Natural killer cell treated with Interleukin-12 subunit alpha and Interleukin-12 subunit beta and Interleukin-15 and Interleukin-18, amount 100 ng/mL, for 72 hours (primary cell): ENCODE measurements around the gene XXYLT1. TPM values are rescaled to one million over a fixed set of nuclear protein-coding genes. Genes with fewer than 3 reads are reported as not detected.
"Not testable (repeated sequence)": the region's sequence is repeated elsewhere in the genome, so short reads cannot be mapped to it uniquely, and the experiment has no call there.

Source experiments
- ATAC-seq, 2 donors: fragments of 150-1000 bp; cut with Tn5 transposase in 1 of 2; sonication (Bioruptor Pico), chemical (Tn5 transposase) in 1 of 2; 2 replicates each; pipeline ENCODE4 v1.10.0; 2021
- DNase-seq: peaks from one replicate; pipeline ENCODE4 v3.0.0; 2022; ENCODE audit warnings: low spot score
- H3K27ac Mint-ChIP-seq, 2 donors: 1 replicate in 1 of 2; 2 replicates in 1 of 2; pipeline ENCODE4 v1.8.0; 2022; ENCODE audit warnings: mixed read lengths in 2 of 2, mild to moderate bottlenecking in 1 of 2, moderate library complexity in 1 of 2
- H3K27me3 Mint-ChIP-seq, 2 donors: 1 replicate in 1 of 2; 2 replicates in 1 of 2; pipeline ENCODE4 v1.8.0; 2022; ENCODE audit warnings: mixed read lengths in 2 of 2
- H3K36me3 Mint-ChIP-seq: one replicate; pipeline ENCODE4 v1.8.0; 2022; ENCODE audit warnings: mixed read lengths
- H3K4me1 Mint-ChIP-seq, 2 donors: 1 replicate in 1 of 2; 2 replicates in 1 of 2; pipeline ENCODE4 v1.8.0; 2022; ENCODE audit warnings: low read depth in 2 of 2, mixed read lengths in 2 of 2, mild to moderate bottlenecking in 1 of 2
- H3K4me3 Mint-ChIP-seq: one replicate; pipeline ENCODE4 v1.8.0; 2022; ENCODE audit warnings: mixed read lengths
- H3K9me3 Mint-ChIP-seq: 2 replicates; pipeline ENCODE4 v1.8.0; 2022; ENCODE audit warnings: mixed read lengths
- total RNA-seq, 2 donors: library from RNA; stranded (reverse); gene quantifications; one replicate each; pipeline ENCODE4 v1.2.3, GENCODE V29; 2022

Gene XXYLT1
- total RNA-seq, 2 donors from 2014 or later, result 10.5 to 16.2 TPM

- Mint-ChIP-seq H3K4me3 (no peak overlapping the region), H3K27ac (peak overlapping the region in 1 of 2 donors; percentile 72), H3K27me3 (no peaks in the 10 kb centered on the region), H3K9me3 (no peaks in the 10 kb centered on the region), H3K36me3 (no peaks in the 10 kb centered on the region), H3K4me1 (peaks cover 14 to 40% of the 10 kb centered on the region in 2 donors)
- peak; percentile 22 for DNase-seq
- no peak for ATAC-seq
These were observed 174.3 kb downstream of the XXYLT1 start for GRCh38 chr3:195096484-195097330.

GRCh38 chr3:195096053-195096452 lies 174.9 kb downstream of the XXYLT1 start:
- Mint-ChIP-seq H3K4me3 (no peak overlapping the region), H3K27ac (peak overlapping the region in 1 of 2 donors; percentile 72), H3K36me3 (no peaks in the 10 kb centered on the region), H3K9me3 (no peaks in the 10 kb centered on the region), H3K4me1 (peaks cover 8 to 34% of the 10 kb centered on the region in 2 donors), H3K27me3 (no peaks in the 10 kb centered on the region)
- DNase-seq (no peak), ATAC-seq (no peak)

- H3K4me3 Mint-ChIP-seq, result no peak overlapping the region
- H3K36me3 Mint-ChIP-seq, result no peaks in the 10 kb centered on the region
- no peaks in the 10 kb centered on the region for H3K9me3 Mint-ChIP-seq
- H3K27ac Mint-ChIP-seq, result peak overlapping the region in 1 of 2 donors; percentile 72
- ATAC-seq (no peak), DNase-seq (no peak)
- H3K4me1 Mint-ChIP-seq, result peaks cover 4 to 30% of the 10 kb centered on the region in 2 donors
- no peaks in the 10 kb centered on the region for H3K27me3 Mint-ChIP-seq
These were observed 175.3 kb downstream of the XXYLT1 start for GRCh38 chr3:195095704-195096036.

GRCh38 chr3:195095035-195095703 lies 175.8 kb downstream of the XXYLT1 start:
- H3K4me1 Mint-ChIP-seq, result peaks cover 0 to 27% of the 10 kb centered on the region in 2 donors
- H3K27ac Mint-ChIP-seq, result peak overlapping the region in 1 of 2 donors; percentile 86
- no peak overlapping the region for H3K4me3 Mint-ChIP-seq
- ATAC-seq (peak in 1 of 2 donors; percentile 20), DNase-seq (peak; percentile 42)
- H3K27me3 Mint-ChIP-seq, result no peaks in the 10 kb centered on the region
- no peaks in the 10 kb centered on the region for H3K9me3 Mint-ChIP-seq
- H3K36me3 Mint-ChIP-seq, result no peaks in the 10 kb centered on the region

GRCh38 chr3:195094191-195094921 lies 176.6 kb downstream of the XXYLT1 start:
- Mint-ChIP-seq H3K4me3 (no peak overlapping the region), H3K27ac (peak overlapping the region in 1 of 2 donors; percentile 86), H3K4me1 (peaks cover 0 to 22% of the 10 kb centered on the region in 2 donors), H3K9me3 (no peaks in the 10 kb centered on the region), H3K36me3 (no peaks in the 10 kb centered on the region), H3K27me3 (no peaks in the 10 kb centered on the region)
- ATAC-seq (no peak), DNase-seq (peak; percentile 47)

GRCh38 chr3:195093731-195094130 lies 177.2 kb downstream of the XXYLT1 start:
- peak; percentile 16 for DNase-seq
- no peaks in the 10 kb centered on the region for H3K36me3 Mint-ChIP-seq

GRCh38 chr3:195087840-195088601 lies 182.9 kb downstream of the XXYLT1 start:
- H3K9me3 Mint-ChIP-seq, H3K4me1 Mint-ChIP-seq, H3K36me3 Mint-ChIP-seq, H3K27me3 Mint-ChIP-seq, ATAC-seq, H3K4me3 Mint-ChIP-seq: not testable (repeated sequence)
- DNase-seq, result peak; percentile 20
- H3K27ac Mint-ChIP-seq, result peak overlapping the region in 1 of 2 donors; percentile 23

More at GRCh38 chr3:195093731-195094130, 177.2 kb downstream of the XXYLT1 start:
- Mint-ChIP-seq H3K4me1 (peaks cover 0 to 19% of the 10 kb centered on the region in 2 donors), H3K9me3 (no peaks in the 10 kb centered on the region), H3K27me3 (no peaks in the 10 kb centered on the region), H3K27ac (peak overlapping the region in 1 of 2 donors; percentile 86), H3K4me3 (no peak overlapping the region)
- ATAC-seq, result no peak

- no peaks in the 10 kb centered on the region for H3K27me3 Mint-ChIP-seq
- peak overlapping the region in 1 of 2 donors; percentile 23 for H3K27ac Mint-ChIP-seq
- no peak overlapping the region for H3K4me3 Mint-ChIP-seq
- DNase-seq (peak; percentile 35), ATAC-seq (no peak)
- peaks cover 0 to 5% of the 10 kb centered on the region in 2 donors for H3K4me1 Mint-ChIP-seq
- no peaks in the 10 kb centered on the region for H3K36me3 Mint-ChIP-seq
- H3K9me3 Mint-ChIP-seq, result no peaks in the 10 kb centered on the region
These were observed 183.6 kb downstream of the XXYLT1 start for GRCh38 chr3:195087328-195087727.

- peak; percentile 55 for DNase-seq
These were observed 184.1 kb downstream of the XXYLT1 start for GRCh38 chr3:195086885-195087284.

GRCh38 chr3:195086341-195086740 lies 184.6 kb downstream of the XXYLT1 start:
- Mint-ChIP-seq H3K4me1 (peaks cover 0 to 5% of the 10 kb centered on the region in 2 donors), H3K4me3 (no peak overlapping the region), H3K36me3 (no peaks in the 10 kb centered on the region), H3K27me3 (no peaks in the 10 kb centered on the region), H3K27ac (peak overlapping the region in 1 of 2 donors; percentile 53), H3K9me3 (no peaks in the 10 kb centered on the region)
- ATAC-seq, result peak in 1 of 2 donors; percentile 20
- no peak for DNase-seq

More at GRCh38 chr3:195086885-195087284, 184.1 kb downstream of the XXYLT1 start:
- Mint-ChIP-seq H3K27me3 (no peaks in the 10 kb centered on the region), H3K9me3 (no peaks in the 10 kb centered on the region), H3K36me3 (no peaks in the 10 kb centered on the region), H3K4me3 (no peak overlapping the region), H3K4me1 (peaks cover 0 to 5% of the 10 kb centered on the region in 2 donors), H3K27ac (no peak overlapping the region)
- ATAC-seq, result peak in 1 of 2 donors; percentile 24

GRCh38 chr3:195085356-195086130 lies 185.4 kb downstream of the XXYLT1 start:
- H3K36me3 Mint-ChIP-seq, result no peaks in the 10 kb centered on the region

GRCh38 chr3:195084746-195085145 lies 186.2 kb downstream of the XXYLT1 start:
- no peak overlapping the region for H3K4me3 Mint-ChIP-seq
- no peaks in the 10 kb centered on the region for H3K27me3 Mint-ChIP-seq
- DNase-seq (peak; percentile 25), ATAC-seq (no peak)
- no peaks in the 10 kb centered on the region for H3K36me3 Mint-ChIP-seq
- H3K27ac Mint-ChIP-seq, result peak overlapping the region in 1 of 2 donors; percentile 9
- H3K9me3 Mint-ChIP-seq, result no peaks in the 10 kb centered on the region
- H3K4me1 Mint-ChIP-seq, result peaks cover 0 to 7% of the 10 kb centered on the region in 2 donors

More at GRCh38 chr3:195085356-195086130, 185.4 kb downstream of the XXYLT1 start:
- Mint-ChIP-seq H3K9me3 (no peaks in the 10 kb centered on the region), H3K4me1 (peaks cover 0 to 5% of the 10 kb centered on the region in 2 donors), H3K4me3 (no peak overlapping the region), H3K27ac (no peak overlapping the region), H3K27me3 (no peaks in the 10 kb centered on the region)
- DNase-seq (no peak), ATAC-seq (no peak)
